Uterus (tissue), 4 donors: ENCODE results near the gene ZCCHC2. TPM values are rescaled to one million over a fixed set of nuclear protein-coding genes. Genes with fewer than 3 reads are reported as not detected.

Experiments used
- DNase-seq, 2 donors: peaks; one replicate each; pipeline ENCODE4 v3.0.0-alpha.2; 2019 to 2020
- H3K27ac ChIP-seq, 2 donors: fragments of 200-600 bp; sonication (generic); 1 replicate in 1 of 2; 2 replicates in 1 of 2; pipeline ENCODE4 v1.5.1; 2016 to 2018
- H3K27me3 ChIP-seq, 2 donors: fragments of 200-600 bp; sonication (generic); one replicate each; pipeline ENCODE4 v1.5.1; 2018 to 2019; ENCODE audit warnings: control low read depth in 1 of 2
- H3K36me3 ChIP-seq, 2 donors: fragments of 200-600 bp; sonication (generic); one replicate each; pipeline ENCODE4 v1.5.1; 2019; ENCODE audit warnings: control low read depth in 1 of 2
- H3K4me1 ChIP-seq, 2 donors: fragments of 200-600 bp; sonication (generic); one replicate each; pipeline ENCODE4 v1.5.1; 2018 to 2019; ENCODE audit warnings: control low read depth in 1 of 2
- H3K4me3 ChIP-seq, 2 donors: fragments of 200-600 bp; sonication (generic); 1 replicate in 1 of 2; 2 replicates in 1 of 2; pipeline ENCODE4 v1.5.1; 2018 to 2019; ENCODE audit warnings: mild to moderate bottlenecking in 1 of 2
- H3K9me3 ChIP-seq, 2 donors: fragments of 200-600 bp; sonication (generic); one replicate each; pipeline ENCODE4 v1.5.1; 2019; ENCODE audit warnings: control low read depth in 1 of 2
- POLR2A ChIP-seq, 2 donors: fragments of 450-650 bp; IDR thresholded peaks; one replicate each; pipeline ENCODE4 v1.6.1; 2016; ENCODE audit warnings: antibody characterized with exemption in 2 of 2, mild to moderate bottlenecking in 1 of 2, moderate library complexity in 1 of 2
- intact Hi-C: fragments of 100-400 bp; cut with DNase I; formaldehyde crosslinking; loops from one replicate; pipeline ENCODE4 v1.15.1; 2023; ENCODE audit warnings: low total_unique reads
- total RNA-seq, 4 donors: library from RNA; depleted of rRNA in 3 of 4; stranded (reverse); fragments of >200 nt in 3 of 4; gene quantifications; one replicate each; pipeline versions ENCODE4 v1.1.0 to v1.2.4, GENCODE V29; 2014 to 2023
- TF ChIP-seq, protein P1 (sequence below), 4 experiments: fragments of 200-600 bp in 2 of 4; fragments of 450-650 bp in 2 of 4; sonication (generic) in 2 of 4; IDR thresholded peaks; one replicate each; pipeline ENCODE4 v1.5.1; 2016 to 2019; ENCODE audit warnings: antibody characterized with exemption in 4 of 4, mild to moderate bottlenecking in 2 of 4, moderate library complexity in 1 of 4
- donor health status: DM: yes; HTN: yes; CAD: no.

The ZCCHC2 gene
- total RNA-seq, 4 donors from 2014 or later, result 7.4 to 44.8 (median 15.5) TPM

DNA sequence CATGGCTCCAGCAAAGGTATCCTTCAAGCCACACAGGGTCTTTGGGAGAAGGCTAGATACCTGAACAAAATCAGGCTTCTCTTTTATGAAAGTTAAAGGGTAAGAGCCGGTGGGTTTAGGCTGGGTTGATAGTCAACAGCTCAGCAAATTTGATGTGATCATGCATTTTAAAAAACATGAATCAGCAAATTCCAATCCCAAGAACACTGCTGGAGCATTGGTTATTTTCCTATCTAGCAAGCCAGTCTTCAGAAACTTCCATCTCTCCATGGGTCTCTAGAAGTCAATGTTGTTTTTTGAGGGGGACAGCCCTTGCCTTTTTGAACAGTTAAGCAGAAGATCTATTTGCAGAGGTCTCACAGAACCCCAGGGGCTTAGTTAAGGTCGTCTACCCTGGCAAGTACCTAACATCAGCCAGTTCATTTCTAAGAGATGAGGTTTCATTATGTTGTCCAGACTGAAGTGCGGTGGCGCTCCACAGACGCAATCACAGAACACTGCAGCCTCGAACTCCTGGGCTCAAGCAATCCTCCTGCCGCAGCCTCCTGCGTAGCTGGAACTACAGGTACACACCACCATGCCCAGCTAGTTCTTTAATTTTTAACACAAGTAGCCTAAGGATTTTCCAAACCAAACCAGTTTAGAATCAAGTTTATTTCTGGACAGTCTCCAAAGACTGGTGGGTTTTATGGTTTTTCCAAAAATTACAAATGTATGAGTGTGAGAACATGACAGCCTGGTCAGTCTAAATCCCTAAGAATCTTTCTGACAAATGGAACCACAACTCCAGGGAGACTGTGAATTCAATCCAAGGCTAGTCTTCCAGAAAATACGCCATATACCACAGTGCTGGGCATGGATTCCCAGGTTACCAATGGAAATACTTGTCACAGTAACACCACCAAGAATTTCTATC lies 4.1 kb upstream of the ZCCHC2 start:
- Histone ChIP-seq H3K9me3 (peaks cover 0 to 16% of the 10 kb centered on the region in 2 donors), H3K4me3 (no peak overlapping the region), H3K4me1 (no peaks in the 10 kb centered on the region), H3K36me3 (no peaks in the 10 kb centered on the region), H3K27ac (no peak overlapping the region), H3K27me3 (no peaks in the 10 kb centered on the region)
- no peak for DNase-seq
- intact Hi-C loops, result no loop called here
- TF ChIP-seq POLR2A (IDR thresholded peaks at IDR 0.05), result no peak
- TF ChIP-seq, protein P1, sequence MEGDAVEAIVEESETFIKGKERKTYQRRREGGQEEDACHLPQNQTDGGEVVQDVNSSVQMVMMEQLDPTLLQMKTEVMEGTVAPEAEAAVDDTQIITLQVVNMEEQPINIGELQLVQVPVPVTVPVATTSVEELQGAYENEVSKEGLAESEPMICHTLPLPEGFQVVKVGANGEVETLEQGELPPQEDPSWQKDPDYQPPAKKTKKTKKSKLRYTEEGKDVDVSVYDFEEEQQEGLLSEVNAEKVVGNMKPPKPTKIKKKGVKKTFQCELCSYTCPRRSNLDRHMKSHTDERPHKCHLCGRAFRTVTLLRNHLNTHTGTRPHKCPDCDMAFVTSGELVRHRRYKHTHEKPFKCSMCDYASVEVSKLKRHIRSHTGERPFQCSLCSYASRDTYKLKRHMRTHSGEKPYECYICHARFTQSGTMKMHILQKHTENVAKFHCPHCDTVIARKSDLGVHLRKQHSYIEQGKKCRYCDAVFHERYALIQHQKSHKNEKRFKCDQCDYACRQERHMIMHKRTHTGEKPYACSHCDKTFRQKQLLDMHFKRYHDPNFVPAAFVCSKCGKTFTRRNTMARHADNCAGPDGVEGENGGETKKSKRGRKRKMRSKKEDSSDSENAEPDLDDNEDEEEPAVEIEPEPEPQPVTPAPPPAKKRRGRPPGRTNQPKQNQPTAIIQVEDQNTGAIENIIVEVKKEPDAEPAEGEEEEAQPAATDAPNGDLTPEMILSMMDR (IDR thresholded peaks at IDR 0.05), result no peak

DNA sequence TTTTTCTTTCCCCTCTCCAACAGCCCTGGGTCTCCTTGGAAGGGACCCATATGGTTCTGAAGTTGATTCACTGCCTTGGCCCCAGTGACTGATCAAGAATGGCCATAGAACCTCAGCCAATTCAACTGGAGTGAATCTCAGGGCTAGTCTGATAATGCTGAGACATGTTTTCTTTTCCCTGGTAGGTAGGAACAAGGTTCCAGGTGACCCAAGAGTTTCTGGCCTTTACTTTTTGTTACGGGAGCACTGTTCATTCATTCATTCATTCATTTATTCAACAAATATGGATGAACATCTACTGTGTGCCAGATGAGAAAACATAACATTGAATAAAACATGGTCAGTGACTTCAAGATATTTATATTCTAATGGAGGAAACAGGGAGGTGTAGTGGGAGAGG lies 3.1 kb upstream of the ZCCHC2 start:
- Histone ChIP-seq H3K9me3 (peaks cover 0 to 6% of the 10 kb centered on the region in 2 donors), H3K4me1 (no peaks in the 10 kb centered on the region), H3K4me3 (no peak overlapping the region), H3K36me3 (no peaks in the 10 kb centered on the region), H3K27me3 (no peaks in the 10 kb centered on the region), H3K27ac (no peak overlapping the region)
- TF ChIP-seq, protein P1 (IDR thresholded peaks at IDR 0.05), result no peak
- no peak for TF ChIP-seq POLR2A (IDR thresholded peaks at IDR 0.05)
- no peak for DNase-seq
- intact Hi-C loops, result no loop called here

DNA sequence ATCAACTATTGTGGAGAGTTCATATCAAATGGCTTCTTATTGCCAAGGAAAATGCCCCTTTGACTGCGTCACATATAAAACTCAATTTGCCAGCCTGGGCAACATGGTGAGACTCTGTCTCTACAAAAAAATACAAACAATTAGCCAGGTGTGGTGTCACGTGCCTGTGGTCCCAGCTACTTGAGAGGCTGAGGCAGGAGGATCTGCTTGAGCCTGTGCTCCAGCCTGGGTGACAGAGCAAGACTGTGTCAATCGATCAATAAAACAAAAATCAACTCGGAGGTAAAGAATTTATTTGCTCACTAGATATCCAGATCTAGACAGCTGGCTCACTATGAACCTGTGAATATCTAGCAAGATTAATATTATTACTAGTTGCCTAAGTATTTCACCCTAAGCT lies 1.7 kb upstream of the ZCCHC2 start:
- TF ChIP-seq POLR2A (IDR thresholded peaks at IDR 0.05), result no peak
- TF ChIP-seq, protein P1 (IDR thresholded peaks at IDR 0.05), result no peak
- intact Hi-C loops, result no loop called here
- Histone ChIP-seq H3K9me3 (no peaks in the 10 kb centered on the region), H3K27me3 (no peaks in the 10 kb centered on the region), H3K36me3 (no peaks in the 10 kb centered on the region), H3K27ac (no peak overlapping the region), H3K4me1 (peaks cover 0 to 5% of the 10 kb centered on the region in 2 donors), H3K4me3 (no peak overlapping the region)
- DNase-seq, result no peak

DNA sequence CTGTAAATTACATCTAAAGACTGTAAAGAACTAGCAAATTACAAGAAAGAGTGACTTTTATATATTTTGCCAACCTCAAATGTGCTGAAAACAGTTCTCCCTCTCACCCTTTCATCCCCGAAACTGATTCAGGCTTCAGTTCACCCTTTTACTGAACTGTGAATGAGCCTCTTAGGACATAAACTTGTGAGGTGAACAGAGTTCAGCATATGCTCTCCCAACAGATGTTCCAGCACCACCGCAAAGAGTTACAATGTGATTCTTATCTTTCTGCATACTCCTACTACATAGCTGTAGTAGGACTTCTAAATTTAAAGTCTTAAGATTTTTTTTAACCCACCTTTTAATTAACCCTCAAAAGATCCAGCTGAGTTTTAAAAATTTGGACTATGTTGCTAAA lies 1.2 kb upstream of the ZCCHC2 start:
- H3K27me3 ChIP-seq, result no peaks in the 10 kb centered on the region
- no peak for DNase-seq
- intact Hi-C loops, result no loop called here
- no peak overlapping the region for H3K4me3 ChIP-seq
- H3K27ac ChIP-seq, result peak overlapping the region in 1 of 2 donors; percentile 98
- no peaks in the 10 kb centered on the region for H3K9me3 ChIP-seq
- no peak for TF ChIP-seq POLR2A (IDR thresholded peaks at IDR 0.05)
- TF ChIP-seq, protein P1 (IDR thresholded peaks at IDR 0.05), result no peak
- peaks cover 0 to 5% of the 10 kb centered on the region in 2 donors for H3K4me1 ChIP-seq
- no peaks in the 10 kb centered on the region for H3K36me3 ChIP-seq

DNA sequence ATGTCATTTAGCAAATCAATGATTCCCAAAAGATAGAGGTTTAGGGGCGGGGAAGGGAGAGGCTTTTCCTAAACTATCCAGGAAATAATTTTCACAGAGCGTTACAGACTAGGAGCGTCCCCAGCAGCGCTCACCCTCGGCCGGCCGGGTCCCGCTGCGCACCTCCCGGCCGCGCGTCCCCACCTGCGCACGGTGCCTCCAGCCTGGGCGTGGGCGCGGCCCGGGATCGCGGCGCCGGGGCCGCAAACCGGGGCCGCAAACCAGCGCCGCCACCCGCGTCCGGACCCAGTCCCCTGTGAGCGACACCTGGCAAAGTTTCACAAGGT lies 684 bp upstream of the ZCCHC2 start:
- Histone ChIP-seq H3K27ac (peak overlapping the region; percentile 96 to 98), H3K27me3 (no peaks in the 10 kb centered on the region), H3K36me3 (no peaks in the 10 kb centered on the region), H3K9me3 (no peaks in the 10 kb centered on the region), H3K4me1 (peaks cover 0 to 5% of the 10 kb centered on the region in 2 donors), H3K4me3 (peak overlapping the region; percentile 83 to 98)
- intact Hi-C loops, result no loop called here
- no peak for TF ChIP-seq POLR2A (IDR thresholded peaks at IDR 0.05)
- TF ChIP-seq, protein P1 (IDR thresholded peaks at IDR 0.05), result no peak
- no peak for DNase-seq
